ENCODE data around the gene USP9X.

The USP9X gene

GRCh38 chrX:41095174-41095573, 9.9 kb downstream of the USP9X start:
- Histone ChIP-seq H3K9ac (ENCODE audit: low read length) (no peak overlapping the region), H3F3A (ENCODE audit: insufficient read depth, low read length) (no peaks in the 10 kb centered on the region), H2AFZ (ENCODE audit: low read length) (no peak overlapping the region), H3K4me2 (ENCODE audit: low read length) (no peak overlapping the region), H3K4me3 (ENCODE audit: low read depth, low read length, poor library complexity, severe bottlenecking) (no peak overlapping the region), H3K27me3 (ENCODE audit: insufficient read depth, low read length) (no peaks in the 10 kb centered on the region), H3K79me2 (ENCODE audit: insufficient read depth, low read length) (peaks cover 99% of the 10 kb centered on the region), H3K27ac (ENCODE audit: low read depth, low read length, poor library complexity, severe bottlenecking) (no peak overlapping the region), H3K9me3 (ENCODE audit: low read length) (no peaks in the 10 kb centered on the region), H4K20me1 (ENCODE audit: insufficient read depth, low read length) (no peaks in the 10 kb centered on the region), H3K36me3 (ENCODE audit: insufficient read depth, low read length) (peaks cover 18% of the 10 kb centered on the region), H3K9me2 (ENCODE audit: low read depth, low read length) (no peaks in the 10 kb centered on the region), H3K4me1 (ENCODE audit: insufficient read depth, low read length, severe bottlenecking) (peaks cover 19% of the 10 kb centered on the region)
- TF ChIP-seq CTCF (IDR thresholded peaks at IDR 0.05; ENCODE audit: low read length) (no peak), EZH2 (IDR thresholded peaks at IDR 0.05; ENCODE audit: borderline replicate concordance, low read length) (no peak)

- H3K79me2 ChIP-seq (ENCODE audit: insufficient read depth, low read length): peaks cover 99% of the 10 kb centered on the region
- no peaks in the 10 kb centered on the region for H4K20me1 ChIP-seq (ENCODE audit: insufficient read depth, low read length)
- no peaks in the 10 kb centered on the region for H3K9me2 ChIP-seq (ENCODE audit: low read depth, low read length)
- H3K9ac ChIP-seq (ENCODE audit: low read length): no peak overlapping the region
- H3K4me2 ChIP-seq (ENCODE audit: low read length): no peak overlapping the region
- H2AFZ ChIP-seq (ENCODE audit: low read length): no peak overlapping the region
- no peaks in the 10 kb centered on the region for H3K9me3 ChIP-seq (ENCODE audit: low read length)
- H3K27me3 ChIP-seq (ENCODE audit: insufficient read depth, low read length): no peaks in the 10 kb centered on the region
- H3K36me3 ChIP-seq (ENCODE audit: insufficient read depth, low read length): peaks cover 18% of the 10 kb centered on the region
- H3K27ac ChIP-seq (ENCODE audit: low read depth, low read length, poor library complexity, severe bottlenecking): no peak overlapping the region
- no peak for TF ChIP-seq EZH2 (IDR thresholded peaks at IDR 0.05; ENCODE audit: borderline replicate concordance, low read length)
- no peak for TF ChIP-seq CTCF (IDR thresholded peaks at IDR 0.05; ENCODE audit: low read length)
- H3F3A ChIP-seq (ENCODE audit: insufficient read depth, low read length): no peaks in the 10 kb centered on the region
- H3K4me3 ChIP-seq (ENCODE audit: low read depth, low read length, poor library complexity, severe bottlenecking): no peak overlapping the region
- peaks cover 12% of the 10 kb centered on the region for H3K4me1 ChIP-seq (ENCODE audit: insufficient read depth, low read length, severe bottlenecking)
Observed at GRCh38 chrX:41095908-41096307, 10.7 kb downstream of the USP9X start.

- no peaks in the 10 kb centered on the region for H3K27me3 ChIP-seq (ENCODE audit: insufficient read depth, low read length)
- no peaks in the 10 kb centered on the region for H3F3A ChIP-seq (ENCODE audit: insufficient read depth, low read length)
- H3K4me3 ChIP-seq (ENCODE audit: low read depth, low read length, poor library complexity, severe bottlenecking): no peak overlapping the region
- peaks cover 15% of the 10 kb centered on the region for H3K36me3 ChIP-seq (ENCODE audit: insufficient read depth, low read length)
- H2AFZ ChIP-seq (ENCODE audit: low read length): no peak overlapping the region
- peaks cover 98% of the 10 kb centered on the region for H3K79me2 ChIP-seq (ENCODE audit: insufficient read depth, low read length)
- H4K20me1 ChIP-seq (ENCODE audit: insufficient read depth, low read length): no peaks in the 10 kb centered on the region
- no peak overlapping the region for H3K4me2 ChIP-seq (ENCODE audit: low read length)
- H3K9ac ChIP-seq (ENCODE audit: low read length): no peak overlapping the region
- no peak overlapping the region for H3K27ac ChIP-seq (ENCODE audit: low read depth, low read length, poor library complexity, severe bottlenecking)
- TF ChIP-seq CTCF (IDR thresholded peaks at IDR 0.05; ENCODE audit: low read length): no peak
- TF ChIP-seq EZH2 (IDR thresholded peaks at IDR 0.05; ENCODE audit: borderline replicate concordance, low read length): no peak
- peaks cover 6% of the 10 kb centered on the region for H3K4me1 ChIP-seq (ENCODE audit: insufficient read depth, low read length, severe bottlenecking)
- no peaks in the 10 kb centered on the region for H3K9me3 ChIP-seq (ENCODE audit: low read length)
- H3K9me2 ChIP-seq (ENCODE audit: low read depth, low read length): no peaks in the 10 kb centered on the region
Observed at GRCh38 chrX:41096339-41096955, 11.2 kb downstream of the USP9X start.

Measured in OCI-LY1 (cell line).